LHCN-M2 (cell line): Measurements from ENCODE around the gene ATG7. TPM values are rescaled to one million over a fixed set of nuclear protein-coding genes. Genes with fewer than 3 reads are reported as not detected.

Source experiments
- DNase-seq: peaks from one replicate; pipeline ENCODE4 v3.0.0-alpha.2; 2012; ENCODE audit warnings: low read depth
- polyA plus RNA-seq: library from polyadenylated mRNA; unstranded; fragments of >200 nt; gene quantifications from one replicate; pipeline ENCODE4 v1.2.1, GENCODE V29; 2012; ENCODE audit warnings: missing spikeins
- total RNA-seq: library from RNA; depleted of rRNA; stranded (reverse); fragments of >200 nt; gene quantifications from 2 replicates; pipeline ENCODE4 v1.2.3, GENCODE V29; 2014; rRNA removed

Gene ATG7, protein sequence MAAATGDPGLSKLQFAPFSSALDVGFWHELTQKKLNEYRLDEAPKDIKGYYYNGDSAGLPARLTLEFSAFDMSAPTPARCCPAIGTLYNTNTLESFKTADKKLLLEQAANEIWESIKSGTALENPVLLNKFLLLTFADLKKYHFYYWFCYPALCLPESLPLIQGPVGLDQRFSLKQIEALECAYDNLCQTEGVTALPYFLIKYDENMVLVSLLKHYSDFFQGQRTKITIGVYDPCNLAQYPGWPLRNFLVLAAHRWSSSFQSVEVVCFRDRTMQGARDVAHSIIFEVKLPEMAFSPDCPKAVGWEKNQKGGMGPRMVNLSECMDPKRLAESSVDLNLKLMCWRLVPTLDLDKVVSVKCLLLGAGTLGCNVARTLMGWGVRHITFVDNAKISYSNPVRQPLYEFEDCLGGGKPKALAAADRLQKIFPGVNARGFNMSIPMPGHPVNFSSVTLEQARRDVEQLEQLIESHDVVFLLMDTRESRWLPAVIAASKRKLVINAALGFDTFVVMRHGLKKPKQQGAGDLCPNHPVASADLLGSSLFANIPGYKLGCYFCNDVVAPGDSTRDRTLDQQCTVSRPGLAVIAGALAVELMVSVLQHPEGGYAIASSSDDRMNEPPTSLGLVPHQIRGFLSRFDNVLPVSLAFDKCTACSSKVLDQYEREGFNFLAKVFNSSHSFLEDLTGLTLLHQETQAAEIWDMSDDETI
- 48.1 and 50.5 TPM in 2 replicates for total RNA-seq
- 26.6 TPM for polyA plus RNA-seq

DNA sequence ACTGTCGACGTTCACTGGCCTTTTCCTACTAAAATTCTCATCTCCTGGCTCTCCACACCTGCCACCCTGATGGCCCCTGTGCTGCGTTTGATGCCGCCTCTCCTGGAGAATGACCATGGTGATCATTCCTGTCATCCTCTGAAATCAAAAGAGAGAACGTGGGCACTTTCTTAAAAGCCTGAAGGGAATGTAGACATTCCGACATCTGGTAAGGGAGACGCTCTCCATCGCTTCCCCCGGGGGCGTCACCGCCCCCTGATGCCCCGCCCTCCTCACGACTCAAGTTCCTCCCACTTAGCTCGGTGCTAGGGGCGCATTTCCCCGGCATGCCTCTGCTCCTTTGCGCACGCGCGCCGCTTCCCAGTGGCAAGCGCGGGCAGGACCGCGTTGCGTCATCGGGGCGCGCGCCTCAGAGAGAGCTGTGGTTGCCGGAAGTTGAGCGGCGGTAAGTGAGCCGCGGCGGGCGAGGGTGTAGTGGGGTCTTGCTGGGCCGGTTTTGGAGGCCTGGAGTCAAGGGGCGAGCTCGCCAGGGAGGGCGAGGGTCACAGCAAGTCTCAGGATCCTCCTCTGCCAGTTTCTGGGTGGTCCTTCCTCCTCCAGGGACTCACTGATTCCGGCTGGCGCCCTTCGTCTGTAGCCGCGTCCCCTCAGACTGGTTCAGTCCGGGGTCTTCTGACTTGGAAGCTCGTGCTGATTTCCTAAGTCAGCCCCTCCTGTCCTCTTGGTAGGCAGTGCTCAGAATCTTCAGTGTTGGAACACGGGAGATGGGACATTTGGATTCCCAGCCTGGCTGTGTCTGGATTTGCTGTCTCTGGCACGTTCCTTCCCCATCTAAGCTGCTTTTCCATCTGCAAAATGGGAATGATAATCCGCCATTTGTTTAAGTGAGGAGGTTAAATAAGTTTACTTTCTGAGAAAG, at the start of gene ATG7:
Gene ATG7 (plus strand): TSS at position 412 of the 919 bp plus-strand sequence. CDS start 26,299 bp downstream, outside the sequence.
- DNase-seq, result peak; percentile 96

DNA sequence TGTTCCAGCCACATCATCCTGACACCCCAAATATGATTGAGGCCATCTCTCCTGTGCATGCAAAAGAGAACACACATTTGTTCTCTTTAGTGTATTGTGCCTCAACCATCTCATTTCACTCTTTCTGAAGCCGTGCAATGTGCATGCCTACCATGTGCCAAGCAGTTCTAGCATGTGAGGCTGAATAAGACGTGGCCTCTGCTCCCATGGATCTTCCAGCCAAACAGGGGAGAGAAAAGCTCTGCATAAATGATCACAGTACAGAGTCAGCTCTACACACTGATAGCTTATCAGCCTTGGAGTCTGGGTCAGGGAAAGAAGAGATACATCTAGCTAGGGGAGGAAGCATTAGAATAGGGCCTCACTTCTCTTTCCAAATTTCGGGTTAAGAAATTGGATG, 48.2 kb upstream of the ATG7 start:
- no peak for DNase-seq

DNA sequence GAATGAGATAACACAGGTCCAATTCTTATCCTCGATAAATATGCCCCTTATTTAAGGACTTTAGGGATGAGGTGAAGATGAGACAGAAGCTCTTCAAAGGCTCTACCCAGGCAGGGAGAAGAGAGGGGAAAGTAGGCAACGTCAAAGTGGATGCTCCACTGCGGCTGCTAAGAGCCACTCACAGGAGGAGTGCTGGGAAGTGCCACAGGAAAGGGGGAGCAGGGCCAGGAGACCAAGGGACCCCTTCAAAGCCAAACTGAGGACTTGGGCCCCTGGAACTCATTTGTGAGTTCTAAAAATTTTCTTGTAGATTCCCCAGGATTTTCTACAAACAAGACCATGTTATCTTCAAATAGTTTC, 47.3 kb upstream of the ATG7 start:
- DNase-seq, result no peak

DNA sequence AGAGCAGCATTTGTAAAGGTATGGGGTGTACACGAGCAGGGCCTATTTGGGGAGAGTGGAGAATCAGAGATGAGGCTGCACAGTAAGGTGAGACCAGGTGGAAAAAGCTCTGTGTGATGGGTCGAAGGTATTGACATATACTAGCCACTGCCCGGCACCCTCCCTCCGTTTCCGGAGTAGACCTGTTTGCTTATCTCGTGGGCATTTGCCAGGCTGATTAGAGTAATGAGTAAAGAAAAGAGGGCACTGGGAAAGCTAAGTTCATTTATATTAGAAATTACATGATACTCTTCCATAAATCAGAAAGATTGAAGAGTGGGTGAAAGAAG, 46.2 kb upstream of the ATG7 start:
- DNase-seq, result no peak

DNA sequence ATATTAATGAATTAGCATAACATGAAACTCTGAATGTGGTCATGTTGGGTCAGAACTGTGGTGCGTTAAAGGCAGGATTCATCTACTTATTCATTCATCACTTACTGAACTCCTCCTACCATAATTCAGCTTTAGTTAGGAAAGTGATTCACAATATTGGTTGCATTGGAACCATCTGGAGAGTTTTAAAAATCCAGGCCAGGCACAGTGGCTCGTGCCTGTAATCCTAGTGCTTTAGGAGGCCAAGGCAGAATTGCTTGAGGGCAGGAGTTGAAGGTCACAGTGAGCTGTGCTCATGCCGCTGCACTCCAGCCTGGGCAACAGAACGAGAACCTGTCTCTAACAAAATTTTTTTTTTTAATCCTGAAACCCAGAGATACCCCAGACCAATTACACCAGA, 44.2 kb upstream of the ATG7 start:
- no peak for DNase-seq

DNA sequence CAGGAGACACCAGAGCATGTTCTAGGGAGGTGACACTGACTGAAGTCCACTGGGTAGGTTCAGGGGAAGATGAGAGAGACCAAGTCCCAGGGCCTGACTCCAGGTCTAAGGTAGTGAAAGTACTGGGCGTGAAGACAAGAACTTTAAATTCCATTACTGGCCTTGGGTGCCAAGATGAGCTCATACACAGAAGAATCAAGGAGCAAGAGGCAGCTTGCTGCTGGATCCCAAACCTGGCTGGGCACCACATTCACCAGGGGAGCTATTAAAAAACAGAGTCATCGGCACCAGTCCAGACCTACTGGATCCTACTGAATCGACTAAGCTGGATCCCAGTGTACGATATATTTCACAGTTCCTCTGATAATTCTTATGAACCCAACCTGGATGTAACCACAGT, 42.1 kb upstream of the ATG7 start:
- DNase-seq, result no peak

DNA sequence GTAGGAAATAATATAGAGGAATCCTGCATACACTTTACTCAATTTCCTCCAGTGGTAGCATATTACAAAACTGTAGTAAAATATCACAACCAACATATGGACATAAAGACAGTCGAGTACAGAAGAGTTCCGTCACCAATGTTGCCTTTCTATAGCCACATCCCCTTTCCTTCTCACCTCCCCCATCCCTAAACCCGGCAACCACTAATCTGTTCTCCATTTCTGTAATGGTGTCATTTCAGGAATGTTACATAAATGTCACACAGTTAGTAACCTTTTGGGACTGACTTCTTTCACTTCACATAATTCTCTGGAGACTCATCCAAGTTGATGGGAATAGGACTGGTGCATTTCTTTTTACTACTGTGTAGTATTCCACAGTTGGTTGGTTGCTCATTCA, 41.4 kb upstream of the ATG7 start:
- no peak for DNase-seq

DNA sequence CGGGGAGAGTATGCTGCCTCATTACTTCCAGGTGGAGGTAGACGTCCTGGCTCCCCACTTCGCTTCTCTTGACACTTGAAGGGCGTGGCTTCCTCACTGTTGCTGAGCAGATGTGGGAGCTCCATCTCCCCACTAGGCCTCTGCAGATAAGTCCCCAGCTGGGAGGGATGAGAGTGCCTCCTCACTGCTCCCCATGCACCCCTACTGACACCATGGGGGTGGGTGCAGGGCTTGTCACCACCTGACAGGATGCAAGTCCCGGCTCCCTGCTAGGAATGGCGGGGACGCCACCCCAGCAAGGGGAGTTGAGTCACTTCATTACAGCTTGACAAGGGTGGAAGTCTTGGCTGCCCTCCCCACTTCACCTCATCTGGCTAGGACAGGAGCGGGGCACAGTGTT, 36.8 kb upstream of the ATG7 start:
- no peak for DNase-seq

DNA sequence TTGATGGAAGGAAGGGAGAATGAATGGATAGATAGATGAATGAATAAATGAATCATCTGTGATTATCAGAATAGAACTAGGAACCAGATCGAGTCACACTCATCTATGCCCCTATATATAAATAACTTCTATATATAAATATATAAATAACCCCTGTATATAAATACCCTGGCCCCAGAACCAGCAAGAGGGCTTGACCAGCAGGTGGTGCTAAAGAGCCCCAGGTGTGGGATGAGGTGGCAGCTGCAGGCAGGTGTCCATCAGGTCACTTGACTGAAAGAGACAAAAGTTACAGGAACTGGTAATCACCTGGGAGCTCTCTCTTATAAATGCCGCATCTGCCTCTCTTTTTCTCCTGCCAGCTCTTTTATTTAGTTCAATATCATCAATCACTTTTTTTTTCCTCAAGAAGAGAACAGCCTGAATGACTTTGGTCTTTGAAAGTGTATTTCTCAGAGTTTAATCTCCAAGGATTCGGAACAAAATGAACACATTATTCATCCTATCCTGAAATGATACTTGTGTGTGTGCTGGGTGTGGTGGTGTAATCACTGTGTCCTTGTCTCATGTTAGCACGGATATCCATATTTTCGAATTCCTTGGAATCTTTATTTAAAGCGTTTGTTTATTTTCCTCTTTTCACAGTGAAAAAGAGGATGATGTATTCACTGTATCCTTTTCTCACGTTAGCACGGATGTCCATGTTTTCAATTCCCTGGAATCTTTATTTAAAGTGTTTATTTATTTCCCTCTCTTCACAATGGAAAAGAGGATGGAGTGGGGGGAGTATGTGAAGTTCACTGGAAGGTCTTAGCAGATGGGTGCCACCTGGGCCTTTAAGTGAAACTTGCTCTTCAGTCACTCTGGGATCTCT, 35.4 kb upstream of the ATG7 start:
- peak; percentile 42 for DNase-seq

DNA sequence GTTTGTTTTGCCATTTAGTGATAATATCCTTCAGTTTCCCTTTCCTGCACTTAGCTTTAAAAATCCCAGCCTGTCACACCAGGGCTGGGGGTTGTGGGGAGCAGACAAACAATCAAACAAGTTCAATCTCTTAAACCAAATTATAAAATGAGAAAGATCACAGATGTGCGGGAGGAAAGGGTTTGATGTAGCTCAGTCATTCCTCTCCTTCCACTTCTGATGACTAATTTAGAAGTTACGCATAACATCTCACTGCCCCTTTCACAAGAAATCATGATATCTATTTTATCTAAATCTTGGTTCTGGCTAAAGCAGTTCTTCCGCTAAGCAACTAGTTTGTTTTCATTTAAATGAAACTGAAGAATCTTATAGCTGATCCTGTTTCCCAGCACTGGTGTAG, 34.1 kb upstream of the ATG7 start:
- DNase-seq, result peak; percentile 88

DNA sequence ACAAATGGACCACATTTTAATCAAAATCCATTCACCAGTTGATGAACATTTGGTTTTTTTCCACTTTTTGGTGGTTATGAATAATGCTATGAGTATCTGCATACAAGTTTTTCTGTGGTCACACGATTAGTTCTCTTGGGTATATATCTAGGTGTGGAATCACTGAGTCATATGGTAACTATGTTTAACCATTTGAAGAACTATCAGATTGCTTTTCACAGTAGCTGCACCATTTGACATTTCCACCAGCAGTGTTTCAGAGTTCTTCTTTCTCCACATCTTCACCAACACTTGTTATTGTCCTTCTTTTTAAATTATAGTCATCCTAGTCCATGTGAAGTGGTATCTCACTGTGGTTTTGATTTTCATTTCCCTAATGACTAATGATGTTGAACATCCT, 33.3 kb upstream of the ATG7 start:
- peak; percentile 99 for DNase-seq

DNA sequence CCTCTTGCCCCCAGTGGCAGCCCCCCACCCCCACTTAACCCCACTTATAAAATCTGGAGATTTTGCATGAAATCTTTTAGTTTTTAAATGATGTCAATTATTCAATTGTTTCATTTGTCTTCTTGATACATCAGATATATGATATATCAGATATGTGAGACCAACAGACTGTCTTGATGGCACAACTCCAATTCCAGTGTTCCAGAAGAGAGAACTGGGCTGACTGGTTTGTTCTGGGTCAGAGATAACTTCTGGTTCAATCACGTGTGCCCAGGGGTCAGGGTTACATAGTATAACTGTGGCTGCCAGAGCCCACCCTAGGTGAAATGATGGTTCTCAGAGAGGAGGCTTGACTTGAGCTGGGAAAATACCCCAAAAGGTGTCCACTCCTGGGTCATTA, 32.4 kb upstream of the ATG7 start:
- no peak for DNase-seq

DNA sequence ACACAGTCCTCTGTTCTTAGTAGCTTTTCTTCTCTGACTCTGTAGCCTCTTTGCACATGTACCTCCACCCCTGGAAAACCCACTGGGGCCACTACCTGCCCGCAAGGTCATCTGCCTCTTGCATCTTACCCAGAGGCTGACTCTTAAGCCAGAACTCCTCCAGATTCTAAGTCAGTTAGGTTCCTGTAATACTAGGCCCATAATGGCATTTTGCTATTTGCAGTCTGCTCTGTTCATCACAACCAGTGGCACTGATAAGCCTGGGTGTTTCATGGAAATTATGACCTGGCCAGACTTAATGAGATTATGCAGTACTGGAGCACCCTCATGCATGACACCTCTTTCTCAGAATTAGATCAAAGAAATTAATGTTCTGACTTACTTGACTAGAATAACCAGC, 31.7 kb upstream of the ATG7 start:
- no peak for DNase-seq

DNA sequence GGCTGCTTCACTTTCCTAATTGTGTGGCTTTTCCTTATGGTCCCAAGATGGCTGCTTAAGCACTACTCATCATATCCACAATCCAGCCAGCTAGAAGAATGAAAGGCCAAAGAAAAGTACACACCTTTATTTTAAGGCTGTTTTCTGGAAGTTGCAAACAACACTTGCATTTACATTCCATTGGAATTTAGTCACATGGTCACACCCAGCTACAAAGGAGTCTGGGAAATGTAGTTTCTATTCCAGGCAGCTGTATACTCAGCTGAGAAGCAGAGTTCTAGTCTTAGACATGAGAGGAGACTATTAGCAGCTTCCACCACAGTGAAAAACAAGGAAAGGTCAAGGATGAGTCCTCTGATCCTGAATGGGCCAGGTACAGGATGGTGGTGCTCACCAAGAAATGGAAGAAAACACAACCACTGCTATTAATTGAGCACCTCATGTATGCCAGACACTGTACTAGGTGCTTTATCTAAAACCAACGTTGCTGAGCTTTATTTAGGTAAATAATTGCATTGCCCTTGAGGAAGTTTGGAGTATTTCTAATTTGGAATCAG, 28.0 kb upstream of the ATG7 start:
- DNase-seq, result peak; percentile 46

DNA sequence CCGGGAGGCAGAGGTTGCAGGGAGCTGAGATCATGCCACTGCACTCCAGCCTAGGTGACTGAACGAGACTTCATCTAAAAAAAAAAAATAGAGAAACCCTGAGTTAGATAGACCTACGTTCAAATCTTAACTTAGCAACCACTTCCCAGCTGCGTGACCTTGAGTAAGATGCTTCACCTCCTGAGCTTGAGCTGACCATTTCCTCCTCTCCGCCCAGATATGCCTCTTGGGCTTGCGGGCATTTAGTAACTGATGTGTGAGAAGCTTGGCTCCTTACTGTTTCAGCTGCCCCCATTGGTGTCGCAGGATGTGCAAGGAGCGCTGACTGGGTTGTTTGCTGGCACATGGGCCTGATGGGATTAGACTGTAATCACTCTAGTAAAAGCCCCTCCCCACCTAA, 26.9 kb upstream of the ATG7 start:
- no peak for DNase-seq

DNA sequence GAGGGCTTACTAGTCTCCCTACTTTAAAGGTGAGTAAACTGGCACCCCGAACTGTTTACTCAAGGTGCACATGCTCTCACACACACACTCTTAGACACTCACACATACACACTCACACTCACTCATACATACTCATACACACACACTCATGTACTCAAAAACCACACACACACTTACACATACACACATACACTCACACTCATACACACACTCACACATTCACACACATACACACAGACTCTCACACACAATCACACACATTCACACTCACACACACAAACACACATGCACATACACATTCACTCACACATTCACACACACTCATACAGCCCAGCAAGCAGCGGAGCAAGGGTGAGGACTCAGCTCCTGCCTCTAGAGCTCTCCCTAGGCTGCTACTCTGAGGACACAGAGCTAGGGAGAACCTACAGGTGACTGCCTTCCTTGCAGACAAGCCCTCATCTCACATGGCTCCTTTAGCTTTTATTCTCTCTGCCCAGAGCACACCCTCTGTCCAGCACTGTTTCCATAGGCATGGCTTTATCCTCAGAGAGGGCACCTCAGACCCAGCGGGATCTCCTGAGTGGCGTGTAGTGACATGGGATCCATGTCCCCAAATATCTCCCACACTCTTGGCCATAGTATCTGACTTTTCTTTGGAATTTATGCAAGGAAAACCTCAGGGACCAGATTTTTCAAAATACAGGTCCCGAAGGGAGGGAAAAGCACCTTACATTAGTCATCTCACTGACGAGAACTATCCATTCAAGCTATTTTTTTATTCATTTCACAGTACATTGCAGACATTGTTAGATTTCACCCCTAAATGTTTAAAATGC, 26.2 kb upstream of the ATG7 start:
- DNase-seq, result no peak

DNA sequence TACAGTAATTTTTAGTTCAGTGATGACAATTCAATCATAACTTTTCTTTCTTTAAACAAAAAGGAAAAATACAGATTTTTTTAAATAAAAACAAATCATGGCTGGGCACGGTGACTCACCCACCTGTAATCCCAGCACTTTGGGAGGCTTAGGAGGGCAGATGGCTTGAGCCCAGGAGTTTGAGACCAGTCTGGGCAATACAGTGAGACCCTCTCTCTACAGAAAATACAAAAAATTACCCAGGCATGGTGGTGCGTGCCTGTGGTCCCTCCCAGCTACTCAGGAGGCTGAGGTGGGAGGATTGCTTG, 25.6 kb upstream of the ATG7 start:
- no peak for DNase-seq

DNA sequence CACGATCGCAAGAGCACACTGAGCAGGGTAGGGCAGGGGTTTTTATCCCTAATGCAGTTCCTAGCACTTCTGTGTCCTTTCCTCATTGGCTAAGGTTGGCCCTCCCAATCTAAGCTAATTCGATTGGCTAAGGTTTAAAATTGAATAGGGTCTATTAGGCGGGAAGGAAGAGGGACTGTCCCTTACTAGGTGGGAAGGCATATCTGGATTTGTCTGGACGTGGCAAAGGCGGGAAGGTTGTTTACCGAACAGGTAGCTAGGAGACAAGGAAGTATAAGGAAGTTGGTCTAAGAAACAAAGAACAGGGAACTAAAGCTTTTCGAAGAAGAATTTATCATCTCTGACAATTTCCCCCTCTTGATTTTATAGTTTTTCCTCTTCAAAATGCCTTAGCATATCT, 24.8 kb upstream of the ATG7 start:
- DNase-seq, result no peak

DNA sequence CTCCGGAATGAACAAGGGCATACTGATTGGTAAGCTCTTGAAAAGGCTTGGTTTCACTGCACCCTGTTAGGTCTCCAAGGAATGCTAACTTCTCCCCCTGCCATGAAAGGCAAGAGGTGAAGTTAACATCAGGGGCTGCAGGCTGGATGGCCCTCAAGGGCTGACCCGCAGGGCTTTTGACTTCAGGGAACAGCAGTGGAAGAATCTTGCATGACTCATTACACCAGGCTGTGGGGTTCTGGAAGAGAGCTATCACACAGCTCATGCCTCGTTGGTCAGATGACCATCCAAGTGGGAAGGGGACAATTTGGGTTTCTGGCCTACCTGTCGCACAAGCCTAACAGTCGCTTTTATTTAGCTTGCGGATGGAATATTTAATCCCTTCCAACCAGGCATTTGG, 23.6 kb upstream of the ATG7 start:
- DNase-seq, result no peak
